HG02610 (cell line): ENCODE results near the gene STEAP1.
"Not testable (repeated sequence)": the region's sequence is repeated elsewhere in the genome, so short reads cannot be mapped to it uniquely, and the experiment has no call there.

Experiments used
- ATAC-seq: cut with Tn5 transposase; IDR thresholded peaks from one replicate; pipeline ENCODE4 v1.9.1; 2021; ENCODE audit warnings: mild to moderate bottlenecking, moderate library complexity; ENCODE audit not compliant: unreplicated experiment

STEAP1 gene

GRCh38 chr7:90173127-90173844 is 19.0 kb downstream of the STEAP1 start:
- ATAC-seq: peak; percentile 89

GRCh38 chr7:90175667-90176066 is 21.4 kb downstream of the STEAP1 start:
- no peak for ATAC-seq

- ATAC-seq: no peak
Measured at GRCh38 chr7:90176195-90176594, 21.9 kb downstream of the STEAP1 start.

GRCh38 chr7:90178166-90178565 is 23.9 kb downstream of the STEAP1 start:
- no peak for ATAC-seq

GRCh38 chr7:90178679-90179278 is 24.5 kb downstream of the STEAP1 start:
- peak; percentile 99 for ATAC-seq

- ATAC-seq: peak; percentile 39
Measured at GRCh38 chr7:90180011-90180585, 25.8 kb downstream of the STEAP1 start.

GRCh38 chr7:90180649-90181048 is 26.4 kb downstream of the STEAP1 start:
- no peak for ATAC-seq

GRCh38 chr7:90181485-90181884 is 27.2 kb downstream of the STEAP1 start:
- no peak for ATAC-seq

GRCh38 chr7:90186290-90186689 is 32.0 kb downstream of the STEAP1 start:
- not testable (repeated sequence) for ATAC-seq

- no peak for ATAC-seq
Measured at GRCh38 chr7:90187507-90188050, 33.3 kb downstream of the STEAP1 start.

- peak; percentile 98 for ATAC-seq
Measured at GRCh38 chr7:90188281-90188680, 34.0 kb downstream of the STEAP1 start.

GRCh38 chr7:90190995-90191394 is 36.7 kb downstream of the STEAP1 start:
- no peak for ATAC-seq

GRCh38 chr7:90191648-90192047 is 37.4 kb downstream of the STEAP1 start:
- no peak for ATAC-seq

GRCh38 chr7:90192876-90193750 is 38.8 kb downstream of the STEAP1 start:
- no peak for ATAC-seq

- no peak for ATAC-seq
Measured at GRCh38 chr7:90194911-90195809, 40.9 kb downstream of the STEAP1 start.

GRCh38 chr7:90201500-90202195 is 47.4 kb downstream of the STEAP1 start:
- no peak for ATAC-seq

- no peak for ATAC-seq
Measured at GRCh38 chr7:90207956-90208355, 53.7 kb downstream of the STEAP1 start.

GRCh38 chr7:90209776-90210175 is 55.5 kb downstream of the STEAP1 start:
- no peak for ATAC-seq

GRCh38 chr7:90210475-90210874 is 56.2 kb downstream of the STEAP1 start:
- ATAC-seq: no peak
